HG02588 (cell line): Measurements from ENCODE around the gene CYP27B1.

Source experiments
- ATAC-seq: cut with Tn5 transposase; IDR thresholded peaks from one replicate; pipeline ENCODE4 v1.9.1; 2021; ENCODE audit warnings: mild to moderate bottlenecking, moderate library complexity; ENCODE audit not compliant: unreplicated experiment

Gene CYP27B1

DNA sequence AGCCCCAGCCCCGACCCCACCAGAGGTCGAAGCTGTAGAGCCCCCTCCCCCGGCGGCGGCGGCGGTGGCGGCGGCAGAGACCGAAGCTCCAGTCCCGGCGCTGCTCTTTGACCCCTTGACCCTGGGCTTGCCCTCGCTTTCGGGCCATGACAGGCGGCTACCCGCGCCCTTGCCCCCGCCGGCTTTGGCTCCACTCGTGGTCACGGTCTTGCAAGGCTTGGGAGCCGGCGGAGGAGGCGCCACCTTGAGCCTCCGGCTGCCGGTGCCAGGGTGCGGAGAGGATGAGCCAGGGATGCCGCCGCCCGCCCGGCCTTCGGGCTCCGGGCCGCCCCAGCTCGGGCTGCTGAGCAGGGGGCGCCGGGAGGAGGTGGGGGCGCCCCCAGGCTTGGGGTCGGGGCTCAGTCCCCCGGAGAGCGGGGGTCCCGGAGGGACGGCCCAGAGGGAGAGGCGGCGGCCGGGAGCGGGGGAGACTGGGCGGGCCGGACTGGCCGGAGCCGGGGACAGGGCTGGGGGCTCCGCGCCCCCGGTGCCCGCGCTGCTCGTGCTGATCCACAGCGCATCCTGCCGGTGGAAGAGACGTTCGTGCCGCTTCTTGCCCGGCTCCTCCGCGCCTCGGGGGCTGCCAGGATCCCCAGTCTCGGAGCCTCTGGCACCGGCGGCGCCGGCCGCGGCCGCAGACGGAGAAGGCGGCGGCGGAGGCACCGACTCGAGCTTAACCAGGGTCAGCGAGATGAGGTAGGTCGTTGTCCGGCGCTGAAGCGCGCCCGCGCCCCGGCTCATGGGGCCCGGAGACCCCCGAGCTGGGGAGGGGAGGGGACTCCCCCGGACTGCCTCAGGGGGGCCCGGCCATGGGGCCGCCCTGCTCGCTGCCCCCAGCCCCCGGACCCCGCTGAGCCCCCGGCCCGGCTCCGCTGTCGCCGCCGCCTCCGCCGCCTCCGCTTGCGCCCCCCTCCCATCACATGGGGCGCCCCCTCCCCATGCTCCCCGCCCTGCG, 29.1 kb downstream of the CYP27B1 start:
- ATAC-seq: no peak

DNA sequence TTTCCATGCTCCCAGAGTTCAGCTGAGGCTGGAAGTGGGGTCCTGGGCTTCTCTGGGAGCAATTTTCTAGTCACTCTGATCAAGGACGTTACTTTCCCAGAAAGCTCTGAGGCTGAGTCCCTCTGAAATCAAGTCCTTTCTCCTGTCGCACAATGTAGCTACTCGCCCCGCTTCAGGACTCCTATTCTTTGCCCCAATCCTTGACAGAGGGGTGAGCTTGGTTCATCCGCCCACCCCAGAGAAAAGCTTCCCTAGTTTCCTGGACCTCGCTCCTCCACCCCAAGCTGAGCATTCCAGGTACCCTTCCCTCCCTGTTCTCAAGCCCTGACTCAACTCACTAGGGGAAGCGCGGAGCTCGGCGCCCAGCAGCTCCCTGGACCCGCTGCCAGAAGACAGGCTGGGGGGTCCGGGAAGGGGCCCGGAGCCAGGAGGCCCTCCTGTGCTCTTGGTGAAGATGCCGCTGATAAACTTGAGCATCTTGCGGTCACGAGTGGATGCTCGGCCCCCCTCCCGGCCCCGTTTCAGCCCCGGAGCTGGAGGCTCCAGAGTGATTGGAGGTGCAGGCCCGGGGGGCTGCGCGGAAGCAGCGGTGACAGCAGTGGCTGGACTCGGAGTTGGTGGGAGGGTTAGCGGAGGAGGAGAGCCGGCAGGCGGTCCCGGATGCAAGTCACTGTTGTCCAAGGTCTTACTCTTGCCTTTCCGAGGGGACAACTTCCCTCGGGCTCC, 30.0 kb downstream of the CYP27B1 start:
- ATAC-seq: no peak

DNA sequence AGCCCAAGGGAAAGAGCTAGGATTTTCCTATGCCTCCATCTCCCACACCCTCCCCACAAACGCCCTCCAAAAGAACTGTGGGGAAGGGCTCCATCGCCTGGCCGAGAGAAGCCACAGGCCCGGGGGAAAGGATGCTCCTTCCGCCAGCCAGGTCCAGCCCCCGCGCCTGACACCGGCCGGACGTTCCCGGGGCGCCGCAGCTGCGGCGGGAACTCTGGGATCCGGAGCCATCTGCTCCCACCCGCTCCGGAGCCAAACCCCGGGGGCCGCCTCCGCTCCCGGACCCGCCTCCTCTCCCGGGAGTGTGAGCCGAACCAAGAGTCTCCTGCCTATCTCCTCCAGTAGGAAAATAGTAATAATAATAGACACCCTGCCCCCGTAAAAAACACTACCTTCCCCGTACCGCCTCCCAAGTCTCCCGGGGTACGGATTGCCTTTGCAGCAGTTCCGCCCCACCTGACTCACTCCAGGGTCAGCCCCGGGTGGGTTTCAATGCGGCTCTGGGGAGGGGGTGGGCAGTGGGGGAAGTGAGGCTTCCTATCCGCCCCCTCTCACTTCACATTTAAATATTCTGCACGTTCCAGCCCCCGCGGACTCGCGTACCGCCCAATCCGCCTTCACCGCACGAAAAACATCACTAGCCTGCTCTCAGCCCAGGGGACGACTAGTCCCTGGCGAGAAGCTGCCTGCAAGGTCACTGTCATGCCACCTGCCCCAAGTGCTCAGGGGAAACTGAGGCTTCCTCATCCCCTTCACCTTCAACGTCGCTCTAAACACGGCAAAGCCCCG, 30.7 kb downstream of the CYP27B1 start:
- ATAC-seq: no peak

DNA sequence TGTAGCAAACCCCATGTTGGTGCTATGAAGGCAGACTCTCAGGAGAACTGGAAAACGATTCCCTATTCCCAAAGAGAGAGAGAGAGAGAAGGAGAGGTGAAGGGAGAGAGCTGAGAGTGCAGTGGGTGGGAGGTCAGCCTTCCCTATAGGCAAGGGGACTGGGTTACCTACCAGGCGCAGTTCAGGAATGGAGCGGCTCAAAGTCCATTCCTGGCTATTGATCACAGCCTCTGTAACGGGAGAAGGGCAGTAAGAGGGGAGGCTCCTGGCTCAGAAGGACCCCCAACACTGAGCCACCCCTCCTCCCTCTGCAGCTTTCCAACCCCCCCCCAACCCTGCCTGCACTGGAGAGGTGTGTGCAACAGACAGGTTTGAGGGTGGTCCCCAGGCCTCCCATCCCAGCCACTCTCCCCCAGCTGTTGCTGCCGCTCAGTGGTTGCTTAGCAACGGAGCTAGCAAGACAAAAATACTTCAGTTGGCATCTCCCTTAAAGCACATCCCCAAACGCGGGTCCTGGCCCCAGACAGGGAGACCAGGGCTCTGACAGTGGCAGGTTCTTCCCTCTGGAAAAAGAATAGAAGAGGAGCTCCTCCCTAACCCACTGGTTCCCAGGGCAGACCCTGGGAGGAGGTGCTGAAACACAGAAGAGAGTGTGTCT, 31.6 kb downstream of the CYP27B1 start:
- no peak for ATAC-seq

DNA sequence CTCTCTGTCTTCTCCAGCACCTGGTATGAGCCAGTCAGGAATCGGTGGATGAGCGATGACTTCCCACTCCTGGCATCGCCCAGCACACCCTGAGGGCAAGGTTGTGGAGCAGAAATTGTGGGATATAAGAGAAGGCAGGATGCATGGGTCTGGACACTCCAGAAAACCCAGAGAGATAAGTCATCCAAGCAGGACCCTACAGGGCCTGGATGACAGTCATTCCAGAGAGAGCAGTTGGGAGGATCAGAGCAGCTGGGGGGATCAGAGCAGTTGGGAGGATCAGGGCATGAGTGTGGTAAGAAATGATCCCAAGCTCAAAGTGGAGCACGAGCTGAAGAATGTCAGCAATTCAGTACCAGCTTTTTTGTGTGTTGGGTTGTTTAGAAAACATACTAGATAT, 32.3 kb downstream of the CYP27B1 start:
- no peak for ATAC-seq

DNA sequence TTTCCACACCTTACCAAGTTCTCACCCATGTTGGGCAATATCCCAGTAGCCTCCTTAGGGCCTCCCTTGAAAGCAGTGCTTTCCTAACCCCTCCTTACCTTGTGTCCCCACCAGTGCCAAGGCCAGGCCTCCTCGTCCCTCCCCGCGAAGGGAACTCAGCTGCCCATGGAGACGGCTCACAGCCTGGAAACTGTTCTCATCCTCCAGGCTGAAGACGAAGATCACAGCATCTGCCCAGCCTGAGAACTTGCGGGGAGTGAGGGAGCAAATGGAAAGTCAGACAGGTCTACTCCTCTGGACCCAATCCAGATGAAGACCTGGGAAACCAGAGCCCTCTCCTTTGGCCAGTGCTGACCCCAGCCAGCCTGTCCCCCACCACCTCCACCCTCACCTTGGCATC, 33.0 kb downstream of the CYP27B1 start:
- ATAC-seq: no peak

DNA sequence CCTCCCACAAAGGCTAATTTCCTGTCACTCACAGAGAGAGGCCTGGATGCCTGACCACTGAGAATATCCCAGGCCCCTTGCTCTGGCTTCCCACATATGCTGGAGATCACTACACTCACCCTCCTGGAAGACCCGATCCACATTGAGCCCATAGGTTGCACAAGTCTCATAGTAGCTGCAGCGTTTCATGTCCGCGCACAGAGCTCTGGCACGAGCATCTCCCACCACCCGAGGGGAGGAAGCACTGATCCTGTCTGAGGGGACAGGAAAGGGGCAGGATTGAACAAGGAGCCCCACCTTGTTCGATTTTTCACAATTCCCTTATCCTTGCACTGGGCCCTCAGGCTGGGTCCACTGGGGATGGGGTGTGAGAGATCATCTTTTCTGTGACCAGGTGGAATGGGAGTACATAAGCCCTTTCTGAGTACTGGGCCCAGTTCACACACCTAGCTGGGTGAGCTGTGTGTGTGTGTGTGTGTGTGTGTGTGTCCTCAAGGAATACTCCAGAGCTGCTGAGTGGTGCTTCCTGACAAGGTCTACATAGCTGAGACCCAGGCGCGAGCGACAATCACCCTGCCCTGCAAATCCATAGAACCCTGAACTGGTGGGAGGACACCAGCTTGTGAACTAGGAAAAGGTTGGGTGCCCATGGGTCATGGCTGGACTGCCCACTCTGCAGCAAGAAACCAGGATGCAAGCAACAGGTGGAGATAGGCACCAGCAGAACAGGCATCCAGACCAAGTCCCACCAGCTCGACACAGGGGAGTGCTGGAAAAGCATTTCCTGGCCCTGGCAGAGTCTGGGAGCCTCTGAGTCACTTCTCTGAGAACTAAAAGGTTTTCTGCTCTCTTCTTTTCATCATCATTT, 33.9 kb downstream of the CYP27B1 start:
- no peak for ATAC-seq

DNA sequence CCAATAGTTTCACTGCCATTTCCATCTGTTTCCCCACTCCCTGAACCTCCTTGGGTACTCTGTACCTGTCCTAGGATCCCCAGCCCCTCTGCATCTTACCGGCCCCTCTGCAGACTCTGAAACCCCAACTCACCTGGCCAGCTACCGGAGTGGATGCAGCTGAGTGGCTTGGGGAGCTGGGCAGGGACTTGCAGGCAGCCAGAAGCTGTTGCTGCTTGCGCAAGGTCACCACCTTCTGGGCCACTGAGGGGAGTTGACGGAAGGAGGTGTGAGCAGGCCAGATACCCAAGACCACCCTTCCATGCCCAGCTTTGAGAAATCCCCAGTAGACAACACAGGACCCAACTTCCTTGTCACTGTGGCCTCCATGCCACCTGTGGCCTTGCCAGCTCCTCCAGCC, 34.6 kb downstream of the CYP27B1 start:
- no peak for ATAC-seq

DNA sequence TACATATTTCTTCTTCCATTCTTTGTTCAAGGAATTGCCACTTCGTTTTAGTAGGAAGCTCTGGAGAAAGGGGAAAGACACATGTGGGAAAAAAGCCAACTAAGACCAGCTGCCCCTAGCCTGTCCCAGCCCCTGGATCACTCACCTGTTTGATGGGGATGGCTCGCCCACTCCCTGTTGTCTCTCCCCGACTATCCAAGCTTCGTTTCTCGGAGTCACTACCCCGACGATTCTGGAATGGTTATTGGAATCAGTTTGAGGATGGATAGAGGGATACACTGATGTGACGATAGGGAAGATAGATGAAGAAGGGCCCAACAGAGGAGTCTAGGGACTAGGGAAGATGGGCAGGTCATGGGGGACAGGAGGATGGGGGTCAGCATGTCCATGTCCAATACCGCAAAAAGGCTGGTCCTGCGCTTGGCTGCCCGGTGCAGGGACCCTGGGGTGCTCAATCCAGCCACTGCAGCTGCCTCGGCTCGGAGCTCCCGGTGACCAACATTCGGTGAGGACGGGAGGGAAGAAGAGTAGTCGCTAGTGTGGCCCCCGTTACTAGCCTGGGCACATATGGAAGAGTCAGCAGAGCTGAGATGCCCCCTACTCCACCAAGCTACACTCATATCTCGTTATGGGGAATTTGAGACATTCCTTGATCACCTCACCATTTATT, 35.3 kb downstream of the CYP27B1 start:
- no peak for ATAC-seq

DNA sequence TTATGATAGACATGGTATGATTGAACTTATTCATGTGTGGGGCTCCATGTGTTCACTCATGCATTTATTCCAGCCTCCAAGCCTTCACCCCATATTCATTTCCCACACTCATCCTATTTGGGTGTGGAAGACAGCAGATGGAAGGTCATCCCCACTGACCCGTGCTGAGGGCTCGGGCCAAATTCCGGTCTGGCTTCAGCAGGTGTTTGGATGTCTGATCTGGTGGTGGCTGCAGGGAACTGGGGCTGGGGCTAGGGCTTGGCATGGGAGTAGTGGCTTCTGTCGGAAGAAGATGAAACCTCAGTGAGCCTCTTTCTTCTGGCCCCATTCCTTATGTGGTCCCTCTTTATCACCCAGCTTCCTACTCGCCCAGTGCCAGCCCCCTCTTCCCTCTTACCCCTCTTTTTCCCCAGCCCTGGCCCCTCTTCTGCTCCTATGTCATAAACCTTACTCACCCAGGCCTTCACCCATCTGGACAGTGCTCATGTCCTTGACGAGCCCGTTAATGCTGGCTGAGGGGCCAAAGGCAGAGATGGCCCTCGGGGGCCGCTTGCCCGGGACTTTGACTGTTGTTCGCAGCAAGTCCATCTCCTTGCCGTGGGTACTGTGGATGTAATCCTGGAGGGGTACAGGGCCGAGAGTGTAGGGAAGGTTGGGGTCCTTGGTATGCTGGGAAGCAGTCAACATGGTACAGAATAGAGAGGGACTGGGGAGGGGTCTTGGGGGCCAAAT, 36.4 kb downstream of the CYP27B1 start:
- ATAC-seq: no peak

DNA sequence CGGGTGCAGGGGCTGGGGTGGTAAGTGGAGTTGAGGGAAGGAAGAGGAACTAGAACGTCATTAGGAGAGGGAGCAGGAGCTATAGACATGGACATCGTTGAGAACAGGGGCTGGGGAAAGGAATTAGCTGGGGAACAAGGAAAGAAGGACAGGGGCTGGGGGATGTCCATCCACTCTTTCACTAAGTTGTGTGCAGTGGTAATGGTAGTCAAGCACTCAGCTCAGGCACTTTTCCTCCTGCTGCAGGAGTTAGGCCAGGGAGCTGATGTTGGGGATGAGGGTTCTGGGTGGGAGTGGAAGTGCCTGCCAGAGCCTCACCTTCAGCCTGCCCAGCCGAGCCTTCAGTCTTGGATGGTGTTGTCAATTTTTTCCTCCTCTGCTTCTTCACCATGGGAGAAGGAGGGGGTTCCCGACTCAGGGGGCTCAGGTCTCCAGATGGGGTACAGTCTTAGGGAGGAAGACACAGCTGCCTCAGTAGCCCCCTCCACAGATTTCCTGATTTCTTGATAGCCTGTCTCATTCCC, 37.5 kb downstream of the CYP27B1 start:
- ATAC-seq: no peak

DNA sequence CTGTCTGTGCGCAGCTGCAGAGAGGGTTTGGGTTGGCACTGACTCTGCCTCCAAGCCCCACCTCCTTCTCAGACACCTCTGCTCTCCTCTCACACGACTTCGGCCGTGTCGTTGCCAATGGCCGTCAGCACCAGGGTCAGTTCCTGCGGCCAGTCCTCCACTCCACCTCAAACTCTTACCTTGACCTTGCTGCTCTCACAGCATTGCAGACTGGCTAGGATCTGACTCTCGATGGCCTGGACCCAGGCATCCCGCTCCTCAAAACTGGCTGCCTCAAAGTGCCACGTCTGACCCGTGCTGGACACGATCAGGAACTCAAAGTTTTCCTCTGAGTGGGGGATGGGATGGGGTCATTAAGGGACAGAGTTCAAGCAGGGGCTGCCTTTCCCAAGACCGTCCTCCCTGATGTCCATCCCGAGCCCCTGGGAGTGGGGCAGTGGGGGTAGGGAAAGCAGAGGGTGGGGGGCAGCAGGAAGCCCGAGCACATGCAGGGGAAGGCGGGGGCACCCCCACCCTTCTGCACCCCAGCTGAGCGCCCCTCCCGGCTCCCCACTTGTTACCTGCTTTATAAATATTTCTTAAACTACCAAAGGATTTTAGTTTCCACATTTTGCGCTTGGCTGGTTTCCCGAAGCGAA, 39.0 kb downstream of the CYP27B1 start:
- ATAC-seq: no peak

DNA sequence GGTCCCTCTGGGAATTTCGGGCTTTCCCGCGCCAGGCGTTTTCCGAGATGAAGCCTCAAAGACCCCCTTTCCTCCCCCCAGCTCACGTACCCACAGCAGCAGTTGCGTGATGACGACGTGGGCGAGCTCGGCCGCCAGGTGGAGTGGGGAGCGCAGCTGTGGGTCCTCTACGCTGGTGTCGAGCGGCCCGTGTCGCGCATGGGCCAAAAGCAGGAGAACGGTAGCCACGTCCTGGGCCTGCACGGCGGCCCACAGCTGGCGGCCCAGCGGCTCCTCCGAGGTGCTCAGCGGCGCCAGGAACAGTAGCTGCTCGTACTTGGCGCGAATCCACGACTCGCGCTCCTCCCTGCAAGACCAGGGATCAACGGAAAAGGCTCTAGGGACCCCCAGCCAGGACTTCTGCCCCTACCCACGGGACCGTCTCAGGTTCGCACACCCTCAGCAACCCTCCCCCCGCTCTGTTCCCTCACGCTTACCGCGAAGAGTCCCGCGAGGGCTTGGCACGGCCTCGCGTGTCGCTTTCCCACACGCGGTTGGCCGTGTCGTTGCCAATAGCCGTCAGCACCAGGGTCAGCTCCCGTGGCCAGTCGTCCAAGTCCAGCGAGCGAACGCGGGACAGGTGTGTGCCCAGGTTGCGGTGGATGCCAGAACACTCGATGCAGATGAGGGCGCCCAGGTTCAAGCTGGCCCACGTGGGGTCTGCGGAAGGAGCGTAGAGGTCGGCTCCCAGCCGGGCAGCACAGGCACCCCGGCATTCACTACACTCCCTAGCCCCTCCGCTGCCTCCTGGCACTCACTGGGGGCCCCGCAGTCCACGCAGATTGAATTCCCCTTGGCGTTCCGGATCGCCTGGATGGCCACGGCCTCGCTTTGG, 39.8 kb downstream of the CYP27B1 start:
- ATAC-seq: no peak

DNA sequence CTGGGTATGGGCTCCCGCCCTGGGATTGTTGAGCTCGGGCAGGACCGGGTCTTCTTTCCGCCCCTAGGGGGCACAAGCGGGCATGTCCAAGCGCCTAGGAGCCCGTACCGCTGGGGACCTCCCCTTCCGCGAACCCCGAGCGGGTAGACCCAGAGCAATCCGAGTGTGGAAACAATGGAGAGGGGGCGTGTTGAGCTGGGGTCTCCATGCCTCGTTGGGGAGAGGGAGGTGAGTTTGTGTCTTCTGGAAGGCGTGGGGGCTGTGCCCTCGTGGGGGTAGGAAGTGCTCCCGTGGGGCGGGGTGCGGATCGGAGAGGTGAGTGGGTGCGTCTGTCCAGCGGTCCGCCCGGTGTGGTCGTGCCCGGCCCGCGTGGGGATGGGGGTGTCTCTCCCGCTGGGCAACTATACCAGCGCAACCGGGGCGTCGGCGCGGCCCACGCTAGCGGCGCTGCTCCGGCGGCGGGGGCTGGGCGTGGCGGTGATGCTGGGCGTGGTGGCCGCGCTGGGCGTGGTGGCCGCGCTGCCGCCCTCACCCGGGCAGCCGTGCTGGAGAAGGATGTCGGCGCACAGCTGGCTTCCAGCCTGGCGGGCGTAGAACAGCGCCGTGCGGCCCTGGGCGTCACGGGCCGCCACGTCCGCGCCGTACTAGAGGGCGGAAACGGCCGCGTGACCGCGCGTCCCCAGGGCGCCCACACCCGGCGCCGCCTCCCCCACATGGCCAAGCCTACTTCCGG, 40.6 kb downstream of the CYP27B1 start:
- ATAC-seq: no peak

DNA sequence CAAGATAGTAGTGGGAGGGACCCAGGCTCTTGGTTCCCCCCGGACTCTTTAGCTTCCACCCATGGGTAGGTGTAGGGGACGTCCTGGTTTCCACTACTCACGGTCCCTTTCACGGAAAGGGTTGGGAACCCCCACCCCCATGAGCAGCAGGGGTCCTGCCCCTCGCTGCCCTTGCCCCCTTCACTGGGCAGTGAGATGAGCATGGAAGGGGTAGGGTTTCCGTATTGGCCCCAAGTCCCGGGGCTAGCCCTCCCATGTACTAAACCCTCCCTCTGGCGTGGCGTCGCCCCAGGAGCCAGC, 41.1 kb downstream of the CYP27B1 start:
- no peak for ATAC-seq

DNA sequence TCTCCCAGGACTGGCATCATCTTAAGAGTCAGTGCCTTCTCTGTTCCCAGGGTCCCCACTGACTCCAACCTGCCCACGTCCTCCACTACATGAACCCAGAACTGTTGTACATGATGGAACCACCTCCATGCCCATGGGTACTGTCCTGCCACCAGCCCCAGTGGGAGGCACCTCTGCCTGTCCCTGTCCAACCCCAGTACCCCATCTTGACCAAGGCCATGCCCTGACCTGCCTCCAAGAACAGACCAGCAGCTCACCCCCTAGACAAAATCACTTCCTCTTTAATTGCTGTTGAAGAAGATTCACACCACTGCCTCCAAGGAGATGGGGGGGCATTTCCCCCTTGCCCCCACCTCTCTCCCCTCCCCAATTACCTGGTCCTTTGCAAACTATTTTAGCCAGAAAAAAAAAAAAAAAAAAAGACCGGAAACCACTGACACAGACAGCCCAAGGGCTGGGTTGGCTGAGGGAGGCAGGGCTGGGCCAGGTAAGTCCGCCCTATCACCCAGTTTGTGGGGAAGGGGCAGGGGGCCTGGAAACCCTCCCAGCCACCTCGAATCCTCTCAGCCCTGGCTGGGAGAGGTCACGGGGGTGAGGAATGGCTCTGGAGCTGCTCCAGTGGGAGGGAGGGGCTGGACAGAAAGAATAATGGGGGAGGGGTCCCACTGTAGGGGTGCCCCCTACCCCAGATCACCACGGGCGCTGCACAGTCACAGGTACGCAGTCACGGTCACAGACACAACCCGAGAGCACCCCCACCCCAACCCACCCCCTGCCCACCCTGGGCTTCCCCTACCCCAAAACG, 41.7 kb downstream of the CYP27B1 start:
- no peak for ATAC-seq
